VCaP (cell line): ENCODE results near the gene TNFRSF18.

Source experiments
- H3K27ac ChIP-seq: fragments of 450-650 bp; 2 replicates; pipeline ENCODE4 v1.5.1; 2017
- CTCF ChIP-seq: fragments of 450-650 bp; conservative IDR thresholded peaks from 2 replicates; pipeline ENCODE4 v1.5.1; 2017; ENCODE audit warnings: mild to moderate bottlenecking, moderate library complexity

Gene TNFRSF18

DNA sequence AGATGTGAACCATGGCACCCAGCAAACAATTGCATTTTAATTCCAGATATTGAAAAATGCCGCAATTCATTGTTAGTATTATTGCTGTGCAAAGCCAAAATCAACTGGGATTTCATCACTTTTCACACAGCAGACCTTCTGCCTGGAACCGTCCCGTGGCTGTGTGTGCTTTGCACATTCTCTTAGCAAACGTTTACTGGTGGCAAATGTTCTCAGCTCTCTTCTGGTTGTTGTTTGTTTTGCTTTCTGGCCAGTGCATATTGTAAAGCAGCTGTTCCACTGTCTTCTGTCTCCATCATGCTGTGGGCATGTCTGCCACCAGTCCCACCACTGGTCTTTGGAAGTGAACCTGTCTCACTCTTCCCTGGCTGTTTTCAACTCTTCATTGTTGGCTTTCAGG lies 52.5 kb downstream of the TNFRSF18 start:
- H3K27ac ChIP-seq = peak overlapping the region; percentile 57

More for the DNA sequence above, 52.5 kb downstream of the TNFRSF18 start:
- no peak for TF ChIP-seq CTCF
